ENCODE measurements around the gene PPFIA3.
"Not testable (repeated sequence)": the region's sequence is repeated elsewhere in the genome, so short reads cannot be mapped to it uniquely, and the experiment has no call there.

DNA sequence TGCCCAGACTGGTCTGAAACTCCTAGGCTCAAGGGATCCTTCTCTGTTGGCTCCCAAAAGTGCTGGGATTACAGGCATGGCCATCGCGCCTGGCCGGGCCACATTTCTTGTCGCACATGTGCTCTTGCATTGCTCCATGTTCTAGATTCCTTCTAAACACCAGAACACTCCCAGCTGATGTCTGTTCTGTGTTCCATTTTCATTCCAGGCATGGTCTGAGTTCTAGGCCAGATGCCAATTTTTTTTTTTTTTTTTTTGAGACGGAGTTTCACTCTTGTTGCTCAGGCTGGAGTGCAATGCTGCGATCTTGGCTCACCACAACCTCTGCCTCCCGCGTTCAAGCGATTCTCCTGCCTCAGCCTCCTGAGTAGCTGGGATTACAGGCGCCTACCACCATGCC, 2.5 kb downstream of the PPFIA3 start:
- TF ChIP-seq, protein P1, sequence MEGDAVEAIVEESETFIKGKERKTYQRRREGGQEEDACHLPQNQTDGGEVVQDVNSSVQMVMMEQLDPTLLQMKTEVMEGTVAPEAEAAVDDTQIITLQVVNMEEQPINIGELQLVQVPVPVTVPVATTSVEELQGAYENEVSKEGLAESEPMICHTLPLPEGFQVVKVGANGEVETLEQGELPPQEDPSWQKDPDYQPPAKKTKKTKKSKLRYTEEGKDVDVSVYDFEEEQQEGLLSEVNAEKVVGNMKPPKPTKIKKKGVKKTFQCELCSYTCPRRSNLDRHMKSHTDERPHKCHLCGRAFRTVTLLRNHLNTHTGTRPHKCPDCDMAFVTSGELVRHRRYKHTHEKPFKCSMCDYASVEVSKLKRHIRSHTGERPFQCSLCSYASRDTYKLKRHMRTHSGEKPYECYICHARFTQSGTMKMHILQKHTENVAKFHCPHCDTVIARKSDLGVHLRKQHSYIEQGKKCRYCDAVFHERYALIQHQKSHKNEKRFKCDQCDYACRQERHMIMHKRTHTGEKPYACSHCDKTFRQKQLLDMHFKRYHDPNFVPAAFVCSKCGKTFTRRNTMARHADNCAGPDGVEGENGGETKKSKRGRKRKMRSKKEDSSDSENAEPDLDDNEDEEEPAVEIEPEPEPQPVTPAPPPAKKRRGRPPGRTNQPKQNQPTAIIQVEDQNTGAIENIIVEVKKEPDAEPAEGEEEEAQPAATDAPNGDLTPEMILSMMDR (IDR thresholded peaks at IDR 0.05; ENCODE audit: poor library complexity): not testable (repeated sequence)
- not testable (repeated sequence) for TF ChIP-seq EZH2 (IDR thresholded peaks at IDR 0.05; ENCODE audit: borderline replicate concordance)
